Measurements from ENCODE around the gene MAGI2.
"Not testable (repeated sequence)": the region's sequence is repeated elsewhere in the genome, so short reads cannot be mapped to it uniquely, and the experiment has no call there.

MAGI2 gene

DNA sequence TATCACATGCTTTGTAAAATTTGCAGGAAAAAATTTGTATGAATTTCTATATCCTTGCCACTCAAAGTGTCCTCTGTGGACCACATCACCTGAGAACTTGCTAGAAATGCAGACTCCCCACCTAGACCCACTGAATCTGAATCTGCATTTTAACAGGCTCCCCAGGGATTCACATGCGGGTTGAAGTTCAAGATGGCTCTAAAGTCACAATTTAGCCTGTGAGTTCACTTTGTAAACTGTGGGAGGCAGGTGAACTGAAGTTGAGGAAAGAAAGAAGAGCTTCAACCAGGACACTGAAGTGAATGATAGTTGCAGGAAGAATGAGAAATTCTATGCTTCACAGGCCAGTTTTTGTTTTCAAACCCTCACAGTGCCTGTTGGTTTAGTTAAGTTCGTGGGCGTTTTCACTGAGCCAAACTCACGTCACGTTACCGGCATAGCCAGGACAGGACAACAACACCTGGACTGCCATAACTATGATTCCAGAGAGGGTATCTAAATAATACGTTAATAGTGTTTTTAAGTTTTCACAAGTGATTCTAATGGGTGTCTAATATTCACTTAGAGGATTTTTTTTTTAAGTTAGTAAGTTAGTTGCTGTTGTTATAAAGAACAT lies 1414.9 kb downstream of the MAGI2 start:
- no peak for DNase-seq (ENCODE audit: low read depth)

DNA sequence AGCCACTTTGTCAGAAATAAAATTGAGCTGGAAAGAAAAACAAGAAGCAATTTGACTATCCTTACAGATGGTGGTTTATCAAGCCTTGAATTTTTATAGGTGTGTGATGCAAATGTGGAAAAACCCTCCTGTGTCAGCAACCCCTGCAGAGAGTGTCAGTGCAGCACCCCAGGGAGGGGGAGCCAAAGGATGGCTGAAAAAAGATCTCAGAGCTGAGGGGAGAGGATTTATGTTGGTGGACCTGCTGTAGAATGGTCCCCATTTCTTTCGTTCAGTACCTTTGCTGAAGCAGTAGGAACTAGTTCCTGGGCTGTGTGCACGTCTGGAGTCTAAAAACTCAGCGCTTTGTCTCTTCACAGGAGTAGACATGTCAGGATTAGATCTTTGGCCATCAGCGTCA lies 1415.9 kb downstream of the MAGI2 start:
- DNase-seq (ENCODE audit: low read depth): no peak

DNA sequence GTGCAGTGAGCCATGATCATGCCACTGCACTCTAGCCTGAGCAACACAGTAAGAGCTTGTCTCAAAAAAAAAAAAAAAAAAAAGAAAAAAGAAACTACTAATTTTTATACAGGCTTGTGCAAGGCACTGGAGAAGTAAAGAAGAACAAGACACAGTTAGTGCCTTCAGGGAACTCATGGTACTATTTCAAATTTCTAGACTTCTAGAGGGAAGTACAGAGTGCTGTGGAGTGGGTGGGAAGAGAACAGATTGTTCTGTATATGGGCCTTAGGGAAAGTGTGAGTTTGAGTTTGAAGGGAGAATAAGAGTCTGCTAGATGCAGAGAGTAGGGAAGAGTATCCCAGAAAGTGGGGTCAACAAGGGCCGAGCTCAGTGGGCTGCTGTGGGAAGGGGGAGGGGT lies 1420.1 kb downstream of the MAGI2 start:
- no peak for DNase-seq (ENCODE audit: low read depth)

DNA sequence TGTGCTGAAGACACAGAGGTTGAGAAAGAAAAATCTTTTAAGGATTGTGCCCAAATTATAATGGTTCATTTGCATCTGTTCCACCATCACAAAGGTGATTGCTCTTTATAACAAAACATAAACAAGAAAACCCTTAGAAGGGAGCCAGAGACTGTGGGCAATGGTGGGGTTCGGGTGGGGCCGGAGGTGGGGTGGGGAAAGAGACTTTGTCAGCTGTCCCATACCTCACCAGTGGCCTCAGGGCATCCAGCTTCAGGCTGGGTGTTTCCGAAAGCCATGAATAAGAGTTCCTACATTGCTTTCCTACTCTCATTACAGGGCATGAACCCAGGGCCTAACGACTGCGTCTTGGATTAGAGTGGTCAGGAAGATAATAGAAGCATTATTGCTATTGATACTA lies 1427.0 kb downstream of the MAGI2 start:
- DNase-seq (ENCODE audit: low read depth): no peak

DNA sequence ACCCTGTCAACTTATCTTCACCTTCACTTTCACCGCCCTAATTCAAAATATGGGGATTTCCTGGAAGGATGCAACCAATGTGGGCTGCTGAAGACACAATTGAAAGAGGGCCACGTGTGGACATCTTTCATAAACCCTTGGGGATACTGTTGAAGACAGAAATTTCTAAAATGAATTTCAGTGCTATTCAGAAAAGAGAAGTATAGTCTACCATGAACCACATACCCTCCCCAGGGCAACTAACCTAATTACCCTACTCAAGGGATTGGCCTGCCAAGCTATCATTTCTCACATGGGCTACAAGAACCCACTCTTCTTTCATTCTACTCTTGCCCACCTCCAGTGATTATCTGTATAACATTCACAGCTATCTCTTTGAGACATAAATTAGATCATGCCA lies 1428.9 kb downstream of the MAGI2 start:
- no peak for DNase-seq (ENCODE audit: low read depth)

DNA sequence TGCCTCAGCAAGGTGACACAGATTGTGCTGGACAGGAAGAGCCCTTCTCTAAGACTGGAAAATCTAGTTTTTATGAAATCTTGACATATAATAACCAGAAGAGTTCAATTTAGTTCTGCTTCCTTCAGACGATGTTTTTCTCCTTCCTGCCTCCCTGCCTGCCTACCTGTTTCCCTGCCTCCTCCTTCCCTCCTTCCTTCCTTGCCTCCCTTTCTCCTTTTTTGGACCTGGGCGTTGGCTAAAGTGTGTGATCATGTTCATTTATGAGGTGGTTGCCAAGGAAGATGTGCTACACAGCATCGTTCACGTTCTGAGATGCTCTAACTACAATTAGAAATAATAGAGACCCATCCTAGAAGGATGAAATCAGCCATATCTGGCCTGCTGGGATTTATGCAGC lies 1430.3 kb downstream of the MAGI2 start:
- no peak for DNase-seq (ENCODE audit: low read depth)

DNA sequence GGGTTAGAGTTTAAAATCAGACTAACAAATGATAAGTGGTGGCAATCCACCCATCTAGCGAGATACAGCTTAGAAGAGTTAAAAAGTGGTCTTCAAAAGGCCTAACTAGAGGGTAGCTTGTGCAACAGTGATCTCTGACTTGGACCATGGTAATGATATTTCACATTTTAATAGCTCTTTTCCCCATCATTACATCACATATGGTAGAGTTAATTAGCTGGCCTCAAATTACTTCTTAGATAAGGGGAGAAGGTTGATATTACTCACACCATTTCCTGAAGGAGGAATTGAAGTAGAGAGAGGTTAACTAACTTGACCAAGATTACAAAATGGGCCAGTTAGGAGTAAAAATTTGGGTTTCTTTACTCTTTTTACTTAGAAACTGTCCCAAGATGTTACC lies 1431.3 kb downstream of the MAGI2 start:
- no peak for DNase-seq (ENCODE audit: low read depth)

DNA sequence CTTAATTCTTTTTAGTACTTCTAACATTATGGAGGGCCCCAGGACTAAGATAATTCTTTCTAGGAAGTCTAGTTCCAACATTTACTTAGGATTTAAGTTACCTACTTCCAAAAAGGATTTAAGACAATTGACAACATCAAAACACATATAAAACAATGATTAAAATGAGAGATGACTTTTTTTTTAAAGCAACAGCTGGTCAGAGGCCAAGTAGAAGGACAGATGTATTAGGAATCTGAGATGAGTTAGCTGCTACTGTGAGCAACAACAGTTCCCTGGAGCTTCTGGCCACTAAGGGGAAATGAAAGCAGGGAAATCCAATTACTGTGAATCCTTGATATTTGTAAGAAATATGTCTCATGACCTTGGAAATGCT lies 1432.6 kb downstream of the MAGI2 start:
- no peak for DNase-seq (ENCODE audit: low read depth)

DNA sequence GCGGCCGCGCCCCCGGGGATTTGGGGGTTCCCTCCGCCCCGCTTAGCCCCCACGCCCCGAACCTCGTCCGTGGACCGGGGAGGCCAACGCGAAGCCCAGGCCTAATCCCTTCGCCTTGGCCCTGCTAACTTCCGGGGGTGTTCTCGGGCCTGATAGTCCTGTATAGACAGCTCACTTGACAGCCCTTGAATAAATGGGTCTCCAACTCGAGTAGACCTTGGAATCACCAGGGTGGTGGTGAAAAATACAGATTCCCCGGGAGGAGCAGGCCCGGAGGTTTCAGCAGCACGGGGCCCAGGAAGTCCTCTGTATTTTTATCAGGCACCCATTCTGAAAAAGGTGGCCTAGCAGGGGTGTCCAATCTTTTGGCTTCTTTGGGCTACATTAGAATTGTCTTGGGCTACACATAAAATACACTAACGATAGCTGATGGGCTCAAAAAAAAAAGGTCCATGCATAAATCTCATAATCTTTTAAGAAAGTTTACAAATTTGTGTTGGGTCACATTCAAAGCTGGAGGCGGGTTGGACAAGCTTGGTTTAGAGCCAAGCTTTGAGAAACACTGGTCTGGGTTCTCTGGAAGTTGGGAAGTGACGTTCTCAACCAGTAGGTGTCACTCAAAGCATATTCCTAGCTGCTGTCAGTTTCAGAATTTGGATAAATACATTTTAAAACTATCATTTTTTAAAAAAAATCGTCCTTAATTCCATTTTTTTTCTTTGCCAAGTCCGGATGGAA lies 1433.2 kb downstream of the MAGI2 start:
- DNase-seq (ENCODE audit: low read depth): peak; percentile 44

DNA sequence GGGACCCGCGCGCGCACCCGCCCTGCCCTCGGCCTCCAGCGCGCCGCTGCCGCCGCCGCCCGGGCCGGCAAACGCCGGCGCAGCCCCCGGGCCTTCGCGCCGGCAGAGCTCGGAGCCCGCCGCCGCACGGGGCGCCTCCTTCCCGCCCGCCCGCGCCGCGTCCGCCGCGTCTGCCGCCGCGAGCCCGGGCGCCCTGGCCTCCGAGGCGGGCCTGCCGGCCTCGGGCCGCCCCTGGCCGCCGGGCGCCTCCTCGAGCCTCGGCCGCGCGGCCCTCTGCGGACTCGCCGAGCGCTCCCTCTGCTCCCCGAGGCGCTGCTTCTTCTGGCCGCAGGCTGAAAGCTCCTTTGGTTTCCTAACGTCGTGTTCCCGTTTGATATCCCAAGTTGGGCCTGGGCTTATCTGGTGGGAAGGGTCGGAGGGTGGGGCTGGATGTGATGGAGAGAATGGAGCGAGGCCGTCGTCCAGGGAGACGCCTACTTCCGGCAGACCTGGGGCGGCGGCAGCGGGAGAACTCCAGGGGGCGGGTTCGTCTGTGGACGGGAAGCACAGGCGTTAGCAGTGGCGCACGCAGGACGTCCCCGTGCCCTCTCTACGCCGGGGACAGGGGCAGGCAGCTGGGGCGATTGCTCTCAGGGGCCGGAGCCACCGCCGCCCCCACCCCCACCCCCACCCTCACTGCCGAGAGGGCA lies 1433.9 kb downstream of the MAGI2 start:
- peak; percentile 49 for DNase-seq (ENCODE audit: low read depth)

DNA sequence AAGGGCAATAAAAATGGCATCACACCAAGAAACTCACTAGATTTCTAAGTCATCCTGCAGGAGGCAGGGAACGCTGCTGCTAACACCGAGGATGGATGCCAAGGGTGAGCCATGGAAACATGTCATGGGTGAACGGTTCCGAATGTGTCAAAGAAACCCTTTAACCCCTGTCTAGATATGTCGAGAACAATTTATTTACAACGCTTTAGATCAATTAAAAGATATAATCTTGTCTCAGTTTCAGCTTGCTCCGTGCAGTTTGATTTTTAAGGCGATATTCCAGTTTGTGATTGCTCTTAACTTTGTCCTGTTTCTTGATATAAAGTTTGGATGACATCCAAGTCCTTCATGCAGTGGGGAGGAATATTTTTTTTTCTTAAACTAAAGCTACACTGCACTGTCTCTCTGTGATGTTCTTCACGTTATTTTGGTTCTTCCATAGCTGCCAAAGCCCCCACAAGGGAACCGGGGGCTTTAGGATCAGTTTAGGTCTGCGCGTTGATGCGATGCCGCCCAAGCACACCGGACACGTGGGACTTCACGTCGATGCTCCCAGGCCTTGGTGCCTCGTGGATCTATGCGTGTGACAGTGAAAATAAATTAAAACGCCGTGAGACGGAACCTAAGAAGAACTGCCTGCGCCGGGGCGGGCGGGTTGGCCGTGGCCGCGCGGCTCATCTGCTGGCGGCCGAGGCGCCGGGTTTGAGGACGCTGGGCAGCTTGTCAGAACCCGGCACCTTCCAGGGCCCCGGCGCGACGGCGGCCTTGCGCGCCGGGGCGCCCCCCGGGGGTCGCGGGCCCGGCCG lies 1434.6 kb downstream of the MAGI2 start:
- DNase-seq (ENCODE audit: low read depth): peak; percentile 29

DNA sequence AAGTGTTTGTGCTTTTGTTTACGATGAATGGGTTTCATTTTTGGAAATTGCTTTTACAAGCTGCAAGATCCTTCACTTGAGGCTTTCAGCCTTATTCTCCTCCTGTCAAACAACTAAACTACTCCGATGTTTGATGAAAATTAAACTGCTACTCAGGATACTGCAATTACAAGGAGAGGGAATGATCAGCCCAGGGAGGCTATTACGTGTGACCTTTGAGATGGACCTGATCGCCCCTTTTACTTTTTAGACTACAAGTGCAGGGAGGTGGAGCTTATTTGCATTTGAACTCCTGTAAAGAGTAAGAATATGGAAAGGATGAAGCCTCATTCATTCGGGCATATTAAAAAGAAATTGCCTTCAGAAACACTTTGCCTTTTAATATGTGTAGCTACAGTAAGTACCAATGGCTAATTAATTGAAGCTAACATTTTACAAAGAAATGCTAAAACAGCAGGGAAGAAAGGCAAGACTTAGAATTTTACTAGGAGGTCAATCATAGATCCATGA lies 1435.8 kb downstream of the MAGI2 start:
- DNase-seq (ENCODE audit: low read depth): no peak

DNA sequence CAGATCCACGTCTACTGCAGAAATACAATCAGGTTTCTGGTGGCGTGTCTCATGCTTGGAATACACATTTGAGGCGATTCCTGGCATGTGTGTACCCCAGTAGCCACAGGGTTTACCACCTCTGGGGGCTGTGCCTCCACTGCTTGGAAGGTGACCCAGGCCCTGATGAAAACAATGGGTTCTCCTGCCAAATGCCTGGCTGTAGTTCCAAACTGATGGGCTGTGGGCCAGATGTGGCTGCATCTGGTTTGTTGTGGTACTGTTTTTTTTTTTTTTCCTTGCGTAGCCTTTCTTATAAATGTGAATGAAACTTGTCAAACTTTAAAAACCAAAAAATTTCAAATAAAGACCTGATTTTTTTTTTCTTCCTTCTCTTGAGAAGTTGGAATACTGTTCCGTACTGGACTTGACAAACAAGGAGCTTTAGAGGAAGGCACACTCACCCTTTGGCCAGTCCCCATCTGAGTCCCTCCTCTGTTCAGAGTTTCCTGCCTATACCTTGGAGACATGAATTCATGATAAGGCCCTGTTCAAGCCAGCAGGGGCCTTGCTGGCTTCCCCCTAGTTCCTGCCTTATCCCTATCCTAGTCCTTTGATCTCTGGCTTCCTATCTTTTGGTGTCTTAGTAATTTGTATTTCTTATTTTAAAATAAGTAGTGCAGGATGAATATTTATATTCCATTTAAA lies 1437.8 kb downstream of the MAGI2 start:
- no peak for DNase-seq (ENCODE audit: low read depth)

DNA sequence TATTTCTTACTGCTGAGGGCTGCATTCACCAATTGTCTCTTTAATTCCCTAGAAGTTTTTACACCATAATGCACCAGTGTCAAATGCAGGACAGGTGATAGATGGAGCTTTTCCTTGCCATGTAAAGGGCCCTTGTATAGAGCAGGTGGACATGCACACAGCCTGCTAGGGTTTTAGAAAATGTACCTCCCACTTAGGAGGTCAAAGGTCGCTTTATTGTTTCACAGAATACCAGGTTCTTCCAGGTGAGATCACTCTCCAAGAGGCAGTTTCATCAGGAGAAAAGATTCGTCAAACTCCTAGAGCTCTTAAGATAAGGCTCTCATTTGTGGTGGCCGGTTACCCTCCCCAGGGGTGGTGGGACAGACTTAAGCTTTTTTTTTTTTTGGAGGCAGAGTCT lies 1439.1 kb downstream of the MAGI2 start:
- no peak for DNase-seq (ENCODE audit: low read depth)

DNA sequence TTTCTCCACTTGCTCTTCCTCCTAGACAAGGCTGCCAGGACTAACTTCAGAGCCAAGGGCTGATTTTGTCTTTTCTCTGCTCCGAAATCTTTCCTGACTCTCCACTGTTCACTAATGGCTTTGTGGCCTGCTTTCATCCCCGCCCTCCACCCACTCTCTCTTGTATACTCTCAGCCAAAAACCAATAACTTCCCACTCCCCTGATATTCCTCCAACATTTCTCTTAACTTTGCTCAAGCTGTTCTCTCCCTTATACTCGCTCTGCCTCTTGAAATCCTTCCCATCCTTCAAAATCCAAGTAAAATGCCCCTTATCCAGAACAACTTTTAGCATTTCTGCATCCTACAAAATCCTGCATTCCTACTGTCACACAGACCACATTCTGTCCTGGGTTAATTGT lies 1440.1 kb downstream of the MAGI2 start:
- DNase-seq (ENCODE audit: low read depth): no peak

DNA sequence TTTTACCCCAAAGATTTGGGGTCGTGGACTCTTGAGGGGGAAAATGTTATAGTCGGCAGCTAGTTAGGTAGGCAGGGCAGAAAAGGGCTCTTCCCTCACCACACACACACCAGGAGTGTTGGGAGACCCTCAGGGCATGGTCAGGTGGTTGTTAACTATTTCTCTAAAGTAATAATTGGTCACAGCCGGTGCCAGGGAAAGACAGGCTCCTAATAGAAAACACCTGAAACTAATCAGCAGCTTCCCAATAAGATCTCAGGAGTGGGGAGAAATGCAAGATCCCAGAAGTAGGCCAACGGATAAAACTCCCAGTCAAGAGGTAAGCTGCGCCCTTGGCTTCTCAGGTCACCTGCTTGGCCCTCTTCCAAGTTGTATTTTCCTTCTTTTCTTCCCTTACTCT lies 1441.8 kb downstream of the MAGI2 start:
- DNase-seq (ENCODE audit: low read depth): no peak

DNA sequence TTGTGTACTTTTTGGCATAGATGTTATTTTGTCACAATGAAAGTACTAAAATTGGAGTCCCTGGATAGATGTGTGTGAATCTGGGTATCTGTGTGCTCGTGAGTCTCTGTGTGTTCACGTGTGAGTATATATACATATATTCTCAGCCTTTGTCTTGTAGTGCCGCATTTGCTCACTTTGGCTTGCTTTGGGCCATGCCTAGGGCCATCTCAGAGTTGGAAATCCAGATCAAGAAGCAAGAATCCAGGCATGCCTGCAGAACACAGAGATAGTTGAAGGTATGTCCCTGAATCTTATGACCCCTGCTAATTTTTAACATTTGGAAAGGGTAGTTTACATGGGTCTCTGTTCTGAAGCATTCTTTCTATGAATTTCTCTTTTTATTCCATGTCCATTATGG lies 1446.2 kb downstream of the MAGI2 start:
- DNase-seq (ENCODE audit: low read depth): no peak

DNA sequence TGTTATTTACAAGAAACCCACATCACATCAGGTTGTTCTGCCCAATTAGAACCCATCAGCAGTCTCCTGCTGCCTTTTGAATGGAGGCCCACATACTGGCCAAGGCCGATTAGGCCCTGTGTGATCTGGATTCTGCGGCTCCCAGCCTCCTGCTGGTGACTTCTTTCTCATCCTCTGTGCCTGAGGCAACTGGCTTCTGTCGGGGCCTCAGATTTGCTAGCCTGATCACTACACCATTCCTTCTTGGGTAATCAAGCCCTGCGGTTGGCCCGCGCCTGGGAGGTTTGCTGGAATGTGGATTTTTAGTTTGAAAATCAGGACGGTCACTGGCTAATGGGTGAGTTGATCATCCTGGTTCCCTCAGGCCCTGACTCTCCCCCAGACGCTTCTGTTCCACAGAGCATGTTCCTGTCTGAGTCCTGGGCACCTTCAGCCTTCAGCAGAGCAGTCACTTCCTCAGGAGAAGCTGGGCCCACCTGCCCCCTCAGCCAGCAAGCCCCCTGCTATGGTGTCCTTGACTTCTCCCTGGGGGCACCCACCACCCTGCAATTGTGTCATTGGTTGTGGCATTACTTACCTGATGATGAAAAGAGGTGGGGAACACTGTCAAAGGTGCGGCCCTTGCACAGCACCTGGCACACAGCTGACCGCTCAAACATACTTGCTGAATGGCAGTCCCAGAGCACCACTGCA lies 1447.3 kb downstream of the MAGI2 start:
- DNase-seq (ENCODE audit: low read depth): no peak

DNA sequence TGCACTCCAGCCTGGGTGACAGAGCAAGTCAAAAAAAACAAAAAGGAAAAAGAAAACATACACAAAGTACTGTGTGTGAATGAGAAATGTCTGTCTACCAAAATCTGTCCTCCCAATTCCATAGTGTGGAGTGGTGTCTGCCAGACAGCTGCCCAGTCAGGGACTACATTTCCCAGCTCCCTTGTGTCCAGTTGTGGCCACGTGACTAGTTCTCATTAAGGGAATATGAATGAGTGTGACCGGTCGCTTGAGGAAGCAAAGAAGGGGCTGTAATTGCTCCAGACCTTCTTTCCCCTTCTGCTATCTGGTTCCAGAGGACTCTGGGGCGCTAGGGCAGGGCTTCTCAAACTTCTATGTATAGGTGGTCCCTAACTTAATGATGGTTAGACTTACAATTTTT lies 1450.8 kb downstream of the MAGI2 start:
- no peak for DNase-seq (ENCODE audit: low read depth)

DNA sequence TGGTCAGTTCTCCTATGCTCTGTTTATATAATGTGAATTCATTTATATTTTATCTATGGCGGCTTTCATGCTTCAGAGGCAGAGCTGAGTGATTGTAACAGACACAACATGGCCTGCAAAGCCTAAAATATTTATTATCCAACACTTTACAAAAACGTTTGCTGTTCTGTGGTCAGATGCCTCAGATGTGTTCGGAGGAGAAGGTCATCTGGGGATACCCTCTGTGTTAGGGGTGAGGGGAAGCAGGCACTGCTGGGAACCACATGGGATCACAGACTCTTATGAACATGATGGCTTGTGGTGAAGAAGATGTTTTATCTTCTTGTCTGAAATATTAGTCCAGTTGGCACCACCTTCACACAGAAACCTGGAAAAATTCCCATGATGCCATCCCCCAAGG lies 1451.4 kb downstream of the MAGI2 start:
- no peak for DNase-seq (ENCODE audit: low read depth)

DNA sequence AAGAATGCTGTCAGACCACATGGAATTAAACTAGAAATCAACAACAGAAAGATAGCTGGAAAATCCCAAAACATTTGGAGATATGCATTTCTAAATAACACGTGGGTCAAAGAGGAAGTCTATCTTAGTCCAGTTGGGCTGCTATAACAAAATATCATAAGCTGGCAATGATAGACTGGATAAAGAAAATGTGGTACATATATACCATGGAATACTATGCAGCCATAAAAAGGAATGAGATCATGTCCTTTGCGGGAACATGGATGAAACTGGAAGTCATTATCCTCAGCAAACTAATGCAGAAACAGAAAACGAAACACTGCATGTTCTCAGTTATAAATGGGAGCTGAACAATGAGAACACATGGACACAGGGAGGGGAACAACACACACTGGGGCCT lies 1454.3 kb downstream of the MAGI2 start:
- not testable (repeated sequence) for DNase-seq (ENCODE audit: low read depth)
